B cell (primary cell): ENCODE results near the gene ZNF213.

ENCODE experiments used
- CTCF ChIP-seq: fragments of 200-600 bp; IDR thresholded peaks from one replicate; pipeline ENCODE4 v1.8.0; 2022; ENCODE audit warnings: antibody characterized with exemption, mild to moderate bottlenecking
- EZH2 ChIP-seq: IDR thresholded peaks from 2 replicates; pipeline ENCODE4 v1.6.1; 2012; ENCODE audit warnings: borderline replicate concordance, low read depth, mild to moderate bottlenecking, moderate library complexity, low read length; ENCODE audit not compliant: insufficient read depth, poor library complexity, severe bottlenecking

DNA sequence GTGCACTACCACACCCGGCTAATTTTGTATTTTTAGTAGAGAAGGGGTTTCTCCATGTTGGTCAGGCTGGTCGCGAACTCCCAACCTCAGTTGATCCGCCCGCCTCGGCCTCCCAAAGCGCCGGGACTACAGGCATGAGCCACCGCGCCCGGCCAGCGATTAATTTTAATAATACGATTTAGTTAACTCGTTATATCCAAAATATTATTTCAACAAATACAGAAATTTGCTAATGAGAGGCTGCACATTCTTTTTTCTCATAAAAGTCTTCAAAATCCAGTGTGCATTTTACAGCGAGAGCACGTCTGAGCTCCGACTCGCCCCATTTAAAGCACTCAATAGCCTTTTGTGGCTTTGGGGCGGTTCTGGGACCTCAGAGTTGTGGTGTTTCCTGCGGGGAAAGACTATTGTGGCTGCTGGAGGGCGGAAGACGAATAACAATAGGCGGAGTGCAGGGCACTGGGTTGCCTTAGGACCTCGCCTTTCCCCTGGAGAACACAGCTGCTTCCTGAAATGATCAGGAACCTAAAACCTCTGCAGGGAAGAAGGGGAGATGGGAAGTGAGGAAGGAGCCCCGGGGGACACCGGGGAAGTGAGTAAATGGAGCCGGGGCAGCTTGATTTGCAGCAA lies 32.9 kb upstream of the ZNF213 start:
- TF ChIP-seq CTCF (no peak), EZH2 (no peak)
